ENCODE results near the gene ZCCHC24.
"Not testable (repeated sequence)": the region's sequence is repeated elsewhere in the genome, so short reads cannot be mapped to it uniquely, and the experiment has no call there.

The ZCCHC24 gene

DNA sequence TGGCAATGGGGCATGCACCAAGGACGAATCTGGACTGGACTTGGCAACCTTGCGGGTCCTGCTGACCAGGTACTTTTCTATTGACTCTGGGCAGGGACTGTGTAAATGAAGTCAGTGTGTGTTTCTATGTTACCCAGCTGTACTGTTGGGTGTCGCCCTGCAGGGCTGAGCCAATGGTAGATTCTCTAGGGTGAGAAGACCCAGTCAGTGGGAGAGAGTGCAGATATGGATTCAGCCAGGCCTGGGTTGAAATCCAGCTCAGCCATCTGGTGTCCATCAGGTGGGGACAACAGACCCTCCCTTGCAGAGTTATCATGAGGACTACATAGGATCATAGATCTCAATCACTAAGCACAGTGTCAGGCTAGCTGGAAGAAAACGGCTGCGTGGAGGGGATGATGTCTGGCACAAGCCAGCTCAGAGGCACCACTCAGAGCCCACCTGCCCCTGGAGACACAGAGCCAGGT lies 103.1 kb downstream of the ZCCHC24 start:
- H3K4me3 ChIP-seq (ENCODE audit: low read depth, low read length), result no peak overlapping the region
- no peak for DNase-seq (ENCODE audit: low read depth, low spot score)
- ChIA-PET CTCF (interaction anchor here (1.6 to 8.0 kb wide), 3 partner anchors 7 to 20 kb away, joined by 3 to 111 read pairs (median 4); no protein-coding TSS in a partner anchor), POLR2A (interaction anchor here (0.6 kb wide), 1 partner anchor 12 kb away, joined by 3 read pairs; no protein-coding TSS in a partner anchor)
- TF ChIP-seq, protein P1, sequence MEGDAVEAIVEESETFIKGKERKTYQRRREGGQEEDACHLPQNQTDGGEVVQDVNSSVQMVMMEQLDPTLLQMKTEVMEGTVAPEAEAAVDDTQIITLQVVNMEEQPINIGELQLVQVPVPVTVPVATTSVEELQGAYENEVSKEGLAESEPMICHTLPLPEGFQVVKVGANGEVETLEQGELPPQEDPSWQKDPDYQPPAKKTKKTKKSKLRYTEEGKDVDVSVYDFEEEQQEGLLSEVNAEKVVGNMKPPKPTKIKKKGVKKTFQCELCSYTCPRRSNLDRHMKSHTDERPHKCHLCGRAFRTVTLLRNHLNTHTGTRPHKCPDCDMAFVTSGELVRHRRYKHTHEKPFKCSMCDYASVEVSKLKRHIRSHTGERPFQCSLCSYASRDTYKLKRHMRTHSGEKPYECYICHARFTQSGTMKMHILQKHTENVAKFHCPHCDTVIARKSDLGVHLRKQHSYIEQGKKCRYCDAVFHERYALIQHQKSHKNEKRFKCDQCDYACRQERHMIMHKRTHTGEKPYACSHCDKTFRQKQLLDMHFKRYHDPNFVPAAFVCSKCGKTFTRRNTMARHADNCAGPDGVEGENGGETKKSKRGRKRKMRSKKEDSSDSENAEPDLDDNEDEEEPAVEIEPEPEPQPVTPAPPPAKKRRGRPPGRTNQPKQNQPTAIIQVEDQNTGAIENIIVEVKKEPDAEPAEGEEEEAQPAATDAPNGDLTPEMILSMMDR (IDR thresholded peaks at IDR 0.05; ENCODE audit: insufficient read depth, low read length, missing control alignments), result no peak

DNA sequence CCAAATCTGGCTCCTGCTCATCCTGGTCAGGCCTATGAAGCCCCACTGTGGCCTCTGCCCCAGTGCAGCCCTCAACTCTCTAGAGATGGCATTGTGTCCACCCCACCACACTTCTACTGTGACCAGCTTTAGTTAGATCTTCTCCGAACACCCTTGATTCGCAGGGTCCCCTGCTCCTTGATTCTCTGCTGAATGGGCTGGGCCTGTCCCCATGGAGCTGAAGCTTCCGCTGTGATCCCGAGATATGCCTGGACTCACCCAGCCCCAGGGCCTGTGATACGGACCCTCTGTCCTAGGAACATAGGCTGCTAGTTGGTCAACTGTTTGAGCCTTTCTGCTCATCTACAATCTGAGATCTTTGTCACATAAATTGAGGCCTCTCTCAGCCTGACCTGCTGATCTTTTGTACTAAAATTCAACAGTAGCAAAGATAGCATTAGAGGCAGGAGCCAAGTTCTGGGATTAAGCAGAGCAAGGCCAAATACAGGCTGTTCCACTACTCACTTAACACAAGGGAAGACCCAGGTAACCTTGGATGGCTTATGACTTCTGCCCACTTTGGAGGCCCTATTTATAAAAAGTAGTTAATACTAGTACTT lies 104.7 kb downstream of the ZCCHC24 start:
- DNase-seq (ENCODE audit: low read depth, low spot score), result no peak
- no peak overlapping the region for H3K4me3 ChIP-seq (ENCODE audit: low read depth, low read length)
- TF ChIP-seq, protein P1 (IDR thresholded peaks at IDR 0.05; ENCODE audit: insufficient read depth, low read length, missing control alignments), result no peak
- ChIA-PET POLR2A (no interaction called here), CTCF (interaction anchor here (1.6 kb wide), 1 partner anchor 18 kb away, joined by 3 read pairs; no protein-coding TSS in a partner anchor)

DNA sequence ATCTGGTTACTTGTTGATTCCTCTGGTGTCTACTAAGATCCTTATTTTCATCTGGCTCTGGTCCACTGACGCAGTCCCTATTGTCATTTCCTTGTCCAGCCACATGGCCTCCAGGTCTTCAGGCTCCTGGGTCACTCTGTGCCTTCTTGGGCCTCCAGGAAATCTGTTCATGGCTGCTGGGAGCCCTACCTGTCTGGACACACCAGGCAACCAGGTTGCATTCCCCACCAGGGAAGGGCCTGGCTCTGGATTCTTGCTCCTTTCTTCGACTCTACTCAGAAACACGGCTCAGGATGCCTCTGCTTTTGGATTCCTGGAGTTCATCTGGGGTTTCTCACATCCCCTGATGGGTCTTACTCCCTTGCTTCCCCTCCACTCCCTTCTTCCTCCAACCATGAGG lies 106.2 kb downstream of the ZCCHC24 start:
- CTCF ChIA-PET, result interaction anchor here (1.2 to 6.8 kb wide), 2 partner anchors 7 to 129 kb away, joined by 3 to 111 read pairs; partner anchors contain the start of gene PPIF
- TF ChIP-seq, protein P1 (IDR thresholded peaks at IDR 0.05; ENCODE audit: insufficient read depth, low read length, missing control alignments), result no peak
- DNase-seq (ENCODE audit: low read depth, low spot score), result no peak
- POLR2A ChIA-PET, result no interaction called here
- no peak overlapping the region for H3K4me3 ChIP-seq (ENCODE audit: low read depth, low read length)

DNA sequence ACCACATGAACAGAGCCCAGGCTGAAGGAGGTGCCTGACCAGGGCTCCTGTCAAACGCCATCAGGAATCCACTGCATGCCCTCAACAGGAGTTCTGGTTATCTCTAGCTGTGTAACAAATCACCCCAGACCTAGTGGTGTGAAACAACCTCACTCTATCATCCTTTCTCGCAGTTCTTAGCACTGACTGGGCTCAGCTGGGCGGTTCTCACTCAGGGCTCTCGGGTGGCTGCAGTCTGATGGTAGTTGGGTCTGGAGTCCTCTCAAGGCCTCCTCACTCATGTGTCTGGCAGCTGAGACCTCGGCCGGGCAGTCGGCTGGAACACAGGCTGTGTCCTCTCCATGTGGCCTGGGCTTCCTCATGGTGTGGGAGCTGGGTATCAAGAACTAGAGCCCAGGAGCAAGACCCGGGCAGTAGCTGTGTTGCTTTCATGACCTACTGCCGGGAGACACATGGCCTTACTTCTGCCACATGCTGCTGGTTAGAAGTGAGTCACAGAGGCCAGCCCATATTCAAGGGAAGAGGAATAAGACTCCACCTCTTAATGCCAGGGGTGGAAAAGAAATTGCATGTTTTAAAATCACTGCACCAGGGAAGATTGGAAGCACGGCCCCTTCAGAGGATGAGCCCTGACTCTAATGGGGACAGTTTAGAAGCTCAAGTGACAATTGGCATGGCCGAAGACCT lies 107.5 kb downstream of the ZCCHC24 start:
- CTCF ChIA-PET, result interaction anchor here (1.2 to 6.8 kb wide), 3 partner anchors 9 to 131 kb away, joined by 3 to 111 read pairs (median 4); partner anchors contain the start of gene PPIF
- DNase-seq (ENCODE audit: low read depth, low spot score); POLR2A ChIA-PET; H3K4me3 ChIP-seq (ENCODE audit: low read depth, low read length): not testable (repeated sequence)

DNA sequence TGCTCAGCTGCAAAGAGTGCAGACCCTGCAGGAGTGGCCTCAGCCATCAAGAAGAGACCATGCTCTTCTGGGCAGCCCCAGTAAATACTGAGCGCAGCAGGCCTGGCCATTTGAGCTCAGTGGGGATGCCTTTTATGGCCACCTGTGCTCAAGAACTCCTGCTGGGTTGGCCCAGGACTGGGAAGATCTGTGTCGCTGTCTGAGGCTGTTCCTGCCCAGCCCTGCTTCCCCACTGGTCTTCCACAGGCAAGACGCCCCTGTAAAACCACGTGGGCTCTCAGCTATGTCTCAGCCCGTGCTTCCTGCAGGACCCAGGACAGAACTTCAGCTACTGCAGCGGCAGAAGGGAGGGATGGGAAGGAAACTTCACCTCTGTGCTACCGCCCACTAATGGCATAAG lies 108.7 kb downstream of the ZCCHC24 start:
- ChIA-PET CTCF (interaction anchor here (1.7 to 6.8 kb wide), 2 partner anchors 10 to 38 kb away, joined by 4 to 111 read pairs; partner anchors contain the start of gene PPIF), POLR2A (interaction anchor here (0.5 kb wide), 1 partner anchor 17 kb away, joined by 4 read pairs; no protein-coding TSS in a partner anchor)
- H3K4me3 ChIP-seq (ENCODE audit: low read depth, low read length), result no peak overlapping the region
- DNase-seq (ENCODE audit: low read depth, low spot score), result no peak
- TF ChIP-seq, protein P1 (IDR thresholded peaks at IDR 0.05; ENCODE audit: insufficient read depth, low read length, missing control alignments), result no peak

DNA sequence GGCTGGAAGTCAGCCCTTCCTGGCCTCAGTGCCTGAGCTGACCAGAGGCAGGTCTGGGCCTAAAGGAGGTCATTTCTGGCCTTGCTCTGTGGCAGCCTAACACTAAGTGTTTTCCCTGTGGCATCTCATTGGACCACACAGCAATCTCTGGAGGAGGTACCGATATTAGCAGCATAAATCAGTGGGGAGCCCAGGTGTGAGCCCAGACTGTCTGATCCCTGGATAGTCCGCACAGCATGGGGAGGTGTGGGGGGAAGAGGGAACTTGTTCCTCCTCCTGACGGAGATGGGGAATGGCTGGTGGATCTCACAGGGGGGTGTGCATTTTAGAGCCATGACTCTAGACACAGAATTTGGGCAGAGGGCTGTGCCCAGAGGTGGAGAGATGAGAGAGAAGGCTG lies 109.1 kb downstream of the ZCCHC24 start:
- no peak for DNase-seq (ENCODE audit: low read depth, low spot score)
- TF ChIP-seq, protein P1 (IDR thresholded peaks at IDR 0.05; ENCODE audit: insufficient read depth, low read length, missing control alignments), result no peak
- no peak overlapping the region for H3K4me3 ChIP-seq (ENCODE audit: low read depth, low read length)
- ChIA-PET POLR2A (interaction anchor here (0.5 kb wide), 1 partner anchor 17 kb away, joined by 4 read pairs; no protein-coding TSS in a partner anchor), CTCF (interaction anchor here (1.7 to 6.8 kb wide), 2 partner anchors 10 to 38 kb away, joined by 4 to 111 read pairs; partner anchors contain the start of gene PPIF)
